GM21717 (cell line): ENCODE results near the gene TMC1.

Source experiments
- ATAC-seq: cut with Tn5 transposase; IDR thresholded peaks from one replicate; pipeline ENCODE4 v1.9.1; 2021; ENCODE audit warnings: mild to moderate bottlenecking, moderate library complexity; ENCODE audit not compliant: unreplicated experiment

Gene TMC1

GRCh38 chr9:72600671-72601070 is 79.3 kb downstream of the TMC1 start:
- no peak for ATAC-seq

DNA sequence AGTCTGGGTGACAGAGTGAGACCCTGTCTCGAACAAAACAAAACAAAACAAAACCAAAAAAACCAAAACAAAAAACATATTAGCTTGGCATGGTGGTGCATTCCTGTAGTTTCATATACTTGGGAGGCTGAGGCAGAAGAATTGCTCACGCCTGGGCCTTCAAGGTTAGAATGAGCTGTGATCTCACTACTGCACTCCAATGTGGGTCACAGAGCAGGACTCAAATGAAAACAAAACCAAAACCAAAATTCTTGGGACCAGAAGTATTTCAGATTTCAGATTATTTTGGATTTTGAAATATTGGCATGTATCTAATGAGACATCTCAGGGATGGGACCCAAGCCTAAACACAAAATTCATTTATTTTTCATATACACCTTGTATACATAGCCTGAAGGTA is 80.2 kb downstream of the TMC1 start:
- ATAC-seq = peak; percentile 58

DNA sequence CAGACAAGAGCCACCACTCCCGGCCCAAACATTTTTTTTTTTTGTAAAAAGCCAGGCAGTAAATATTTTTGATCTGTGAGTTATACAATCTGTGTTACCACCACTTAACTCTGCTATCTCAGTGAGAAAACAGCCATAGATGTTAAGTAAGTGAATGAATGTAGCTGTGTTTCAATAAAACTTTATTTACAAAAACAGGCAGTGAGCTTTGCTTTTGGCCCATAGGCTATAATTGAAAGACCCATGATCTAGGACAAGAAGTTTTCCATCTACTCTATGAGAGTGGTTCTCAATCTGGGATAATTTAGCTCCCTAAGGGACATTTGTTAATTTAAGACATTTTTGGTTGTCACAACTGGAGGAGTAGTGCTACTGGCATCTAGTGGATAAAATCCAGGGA is 91.0 kb downstream of the TMC1 start:
- no peak for ATAC-seq

- no peak for ATAC-seq
Observed at GRCh38 chr9:72614067-72614466, 92.7 kb downstream of the TMC1 start.

DNA sequence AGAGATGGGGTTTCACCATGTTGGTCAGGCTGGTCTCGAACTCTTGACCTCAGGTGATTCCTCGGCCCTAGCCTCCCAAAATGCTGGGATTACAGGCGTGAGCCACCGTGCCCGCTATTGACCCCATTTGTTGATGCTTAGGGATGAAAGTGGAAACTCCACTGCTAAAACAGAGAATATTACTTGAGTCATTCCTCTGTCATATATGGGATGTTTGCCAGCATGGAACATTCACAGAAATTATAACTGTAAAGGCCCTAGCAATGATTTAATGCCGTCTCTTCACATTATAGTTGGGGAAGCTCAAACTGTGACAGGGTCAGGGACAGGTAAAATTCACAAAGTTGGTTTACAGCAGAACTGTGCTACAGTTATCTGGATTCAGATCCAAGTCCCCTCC is 94.5 kb downstream of the TMC1 start:
- ATAC-seq = no peak

- no peak for ATAC-seq
Observed at GRCh38 chr9:72618811-72619210, 97.4 kb downstream of the TMC1 start.

DNA sequence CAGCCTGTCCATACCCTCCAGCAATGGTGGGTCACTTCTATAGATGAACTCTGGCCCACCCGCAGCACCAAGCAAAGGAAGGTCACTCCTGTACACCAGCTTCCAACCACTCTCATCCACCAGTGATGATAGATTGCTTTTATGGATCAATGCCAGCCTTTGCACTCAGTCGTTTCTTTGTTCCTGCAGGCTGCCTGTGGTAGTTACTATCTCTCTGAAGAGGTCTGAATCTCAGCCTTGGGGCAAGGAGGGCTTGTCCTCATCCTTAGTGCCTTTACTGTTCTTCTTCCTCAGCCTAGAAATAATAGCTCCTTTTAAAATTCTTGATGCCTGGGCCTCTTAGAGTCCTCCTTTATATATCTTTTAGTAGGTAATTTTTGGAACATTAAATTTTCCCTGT is 100.8 kb downstream of the TMC1 start:
- ATAC-seq = no peak

DNA sequence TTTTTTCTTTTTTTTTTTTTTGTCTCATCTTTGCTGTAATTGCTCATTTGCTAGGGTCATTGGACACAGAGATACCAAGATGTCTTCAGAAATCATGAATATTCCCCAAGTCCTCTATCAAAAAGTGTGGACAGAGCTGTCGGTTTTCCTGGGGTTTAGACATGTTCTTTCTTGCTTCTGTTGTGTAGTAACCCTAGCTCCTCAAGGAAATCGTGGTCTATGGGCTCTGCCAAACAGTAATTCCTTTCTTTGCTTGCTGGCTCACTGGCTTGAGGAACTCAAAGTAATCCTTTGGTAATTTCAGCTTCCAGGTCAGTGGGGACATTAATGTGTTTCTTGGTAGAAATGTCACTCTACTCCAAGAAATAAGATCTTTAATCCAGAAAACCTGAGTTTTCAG is 101.7 kb downstream of the TMC1 start:
- ATAC-seq = no peak

- ATAC-seq = no peak
Observed at GRCh38 chr9:72627147-72627546, 105.7 kb downstream of the TMC1 start.

- ATAC-seq = no peak
Observed at GRCh38 chr9:72627956-72628540, 106.6 kb downstream of the TMC1 start.

GRCh38 chr9:72633966-72634365 is 112.6 kb downstream of the TMC1 start:
- ATAC-seq = no peak

GRCh38 chr9:72635197-72635596 is 113.8 kb downstream of the TMC1 start:
- peak; percentile 91 for ATAC-seq

DNA sequence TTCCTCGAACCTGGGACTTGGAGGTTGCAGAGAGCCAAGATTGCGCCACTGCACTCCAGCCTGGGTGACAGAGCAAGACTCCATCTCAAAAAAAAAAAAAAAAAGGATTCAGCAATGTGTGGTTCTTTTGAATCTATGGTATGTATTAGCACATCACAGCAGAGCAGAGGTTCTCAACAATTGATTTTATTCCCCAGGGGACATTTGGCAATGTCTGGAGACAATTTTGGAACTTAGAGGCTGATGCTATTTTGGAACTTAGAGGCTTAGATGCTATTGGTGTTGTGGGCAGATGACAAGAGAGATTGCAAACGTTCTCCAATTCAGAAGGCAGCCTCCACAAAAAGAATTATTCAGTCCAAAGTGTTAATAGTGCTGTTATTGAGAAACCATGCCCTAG is 115.2 kb downstream of the TMC1 start:
- no peak for ATAC-seq

GRCh38 chr9:72643651-72644050 is 122.2 kb downstream of the TMC1 start:
- ATAC-seq = no peak

DNA sequence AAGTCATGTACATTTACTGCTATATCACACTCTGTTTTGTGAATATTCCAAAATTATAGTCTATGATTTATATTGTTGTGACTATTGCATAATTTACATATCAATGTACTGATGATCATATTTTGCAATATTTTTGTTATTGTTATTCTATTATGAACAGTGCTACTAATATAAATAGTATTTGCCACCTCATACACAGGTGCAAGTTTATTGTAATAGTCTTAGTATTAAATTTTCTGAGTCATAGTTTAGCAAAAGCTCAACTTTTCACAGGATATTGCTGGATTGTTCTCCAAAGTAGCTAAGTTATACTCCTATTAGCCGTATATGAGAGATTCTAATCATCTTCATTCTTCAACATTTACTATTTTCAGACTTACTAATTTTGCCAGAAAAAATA is 124.7 kb downstream of the TMC1 start:
- ATAC-seq = no peak

DNA sequence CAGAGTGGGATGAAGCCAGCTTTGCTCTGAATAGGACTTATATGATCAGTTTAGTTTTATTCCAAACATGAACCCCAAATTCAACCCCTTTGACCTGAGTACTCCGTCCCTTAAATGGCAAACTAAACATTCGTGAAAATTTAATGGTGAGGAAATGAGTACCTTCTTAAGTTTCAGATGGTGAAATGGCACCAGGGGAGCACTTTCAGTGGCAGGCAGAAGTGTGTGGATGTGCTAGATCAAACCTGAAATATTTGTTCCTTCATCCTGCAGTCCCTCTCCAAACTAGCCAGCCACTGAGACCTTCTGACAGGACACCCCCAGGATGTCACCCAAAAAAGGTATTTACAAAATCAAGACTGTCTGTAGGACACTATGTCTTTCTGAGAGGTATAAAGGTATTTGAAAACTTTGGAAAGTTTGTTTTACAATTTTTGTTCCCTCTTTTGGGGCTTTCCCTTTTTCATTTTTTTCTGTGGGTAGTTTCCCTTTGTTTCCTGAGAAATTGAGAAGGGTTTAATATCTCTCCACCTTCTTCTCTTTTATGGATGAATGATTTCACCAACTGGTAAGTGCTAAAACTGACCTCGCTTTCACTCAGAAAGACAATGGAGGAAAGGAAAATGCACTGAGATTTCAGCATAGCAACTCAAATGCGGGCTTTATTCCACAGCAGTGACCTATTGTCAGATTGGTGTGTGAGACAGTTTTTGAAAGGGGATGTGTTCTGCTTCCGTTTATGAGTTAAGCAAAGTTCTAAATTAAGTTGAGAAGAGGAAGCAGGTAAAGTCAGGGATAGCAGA is 127.1 kb downstream of the TMC1 start:
- no peak for ATAC-seq

DNA sequence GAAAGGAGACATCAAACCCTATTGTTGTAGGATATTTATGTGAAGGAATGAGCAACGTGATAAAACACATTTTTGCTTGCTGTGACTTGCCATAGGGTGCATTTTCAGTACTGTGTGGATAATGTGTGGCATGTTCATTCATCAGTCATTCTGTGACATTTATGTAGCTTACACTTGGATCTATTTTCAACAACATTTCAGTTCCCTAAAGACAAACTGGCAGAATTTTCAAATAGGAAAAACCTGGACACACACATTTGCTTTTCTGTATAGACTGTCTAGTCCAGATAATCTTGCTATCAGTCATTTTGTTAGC is 127.7 kb downstream of the TMC1 start:
- no peak for ATAC-seq

DNA sequence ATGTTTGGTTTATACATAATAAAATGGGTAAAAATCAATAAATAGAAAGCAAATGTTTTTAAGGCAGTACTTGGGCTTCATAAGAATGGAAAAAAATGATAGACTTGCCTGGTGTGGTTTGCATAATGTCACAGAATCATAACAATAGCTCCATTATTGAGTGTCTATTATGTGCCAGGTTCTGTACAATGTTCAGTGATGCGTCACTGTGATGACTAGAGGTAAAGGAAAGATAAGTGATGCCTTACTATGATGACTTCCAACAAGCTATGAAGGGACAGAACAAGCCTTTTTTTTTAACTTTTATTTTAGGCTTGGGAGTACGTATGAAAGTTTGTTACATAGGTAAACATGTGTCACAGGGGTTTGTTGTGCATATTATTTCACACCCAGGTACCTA is 128.8 kb downstream of the TMC1 start:
- no peak for ATAC-seq

- no peak for ATAC-seq
Observed at GRCh38 chr9:72656021-72656420, 134.6 kb downstream of the TMC1 start.

GRCh38 chr9:72657023-72657422 is 135.6 kb downstream of the TMC1 start:
- no peak for ATAC-seq

GRCh38 chr9:72658703-72659102 is 137.3 kb downstream of the TMC1 start:
- ATAC-seq = no peak

DNA sequence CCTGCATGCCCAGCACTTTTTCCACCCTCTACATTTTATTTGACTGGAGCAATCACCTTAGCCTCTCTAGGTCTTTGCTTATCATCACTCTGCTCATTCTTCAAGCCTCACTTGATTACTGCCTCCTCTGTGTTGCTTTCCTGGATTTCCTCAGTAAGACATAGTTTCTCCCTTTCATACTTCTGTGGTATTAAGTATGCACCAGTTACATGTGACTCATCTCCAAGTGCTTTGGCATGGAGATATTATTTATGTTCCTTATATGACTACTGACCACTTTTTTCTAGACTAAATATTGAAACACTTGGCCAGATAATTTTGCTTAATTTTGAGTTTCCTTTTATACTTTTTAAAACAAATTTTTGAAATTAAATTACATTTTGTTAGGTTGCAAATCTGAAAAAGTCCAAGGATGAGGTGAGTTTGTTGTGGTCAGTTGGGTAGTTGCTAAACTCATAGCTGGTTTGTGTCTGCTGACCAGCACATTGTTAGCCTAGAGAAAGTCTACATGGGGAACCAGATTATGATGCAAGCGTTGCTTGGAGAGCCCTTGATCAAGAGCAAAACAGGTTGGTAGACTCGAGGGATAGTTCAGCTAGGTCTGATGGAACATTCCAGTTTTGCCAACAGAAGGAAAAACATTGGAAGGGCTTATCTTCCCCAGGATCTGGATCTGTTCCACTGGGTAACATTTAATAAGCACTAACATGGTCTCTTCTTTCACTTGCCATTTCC is 140.2 kb downstream of the TMC1 start:
- no peak for ATAC-seq
